GM08714 (cell line): Measurements from ENCODE around the gene ABCC4.

Experiments
- H3K4me3 ChIP-seq: fragments of 200-500 bp; sonication (Bioruptor generic); 2 replicates; pipeline ENCODE4 v1.5.1; 2014; ENCODE audit warnings: mild to moderate bottlenecking, low read length, inconsistent platforms
- ZNF274 ChIP-seq: IDR thresholded peaks from 2 replicates; pipeline ENCODE4 v1.6.1; 2012; ENCODE audit warnings: mild to moderate bottlenecking, low read depth, low read length

The ABCC4 gene

DNA sequence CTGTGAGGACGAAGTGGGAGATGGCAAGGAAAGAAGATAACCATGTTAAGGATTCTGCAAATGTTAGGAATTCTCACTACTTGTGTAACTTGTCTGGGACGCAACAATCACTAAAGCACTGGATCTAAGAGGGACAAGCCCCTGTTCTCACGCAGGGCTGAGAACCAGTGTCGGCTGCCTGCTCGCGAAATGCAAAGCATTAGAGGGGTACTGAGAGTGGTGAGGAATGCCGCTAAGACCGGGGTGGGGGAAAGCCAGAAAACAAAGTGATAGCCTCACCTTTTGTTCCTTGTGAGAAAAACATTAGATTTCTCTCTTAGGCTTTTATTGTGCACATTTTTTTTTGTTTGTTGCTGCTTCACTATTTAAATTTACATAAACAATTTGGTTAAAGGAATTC, 241.9 kb downstream of the ABCC4 start:
- no peak overlapping the region for H3K4me3 ChIP-seq
- no peak for TF ChIP-seq ZNF274

DNA sequence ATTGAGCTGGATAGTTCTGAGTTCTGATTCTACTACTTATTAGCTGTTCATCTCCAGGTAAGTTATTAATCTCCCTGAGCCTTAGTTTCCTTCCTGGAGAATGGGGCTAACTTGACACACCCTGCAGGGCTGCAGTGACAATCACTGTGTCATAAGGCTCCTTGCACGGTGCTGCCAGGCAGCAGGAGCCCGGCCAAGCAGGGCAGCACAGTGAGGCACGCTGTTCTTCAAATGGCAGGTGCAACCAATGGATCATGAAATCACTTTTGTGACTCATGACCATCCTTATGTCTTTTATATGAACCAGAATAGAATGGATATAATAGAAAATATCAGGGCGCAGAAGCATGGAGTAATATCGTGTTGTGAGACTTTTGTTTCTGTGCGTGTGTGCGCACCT, 242.6 kb downstream of the ABCC4 start:
- TF ChIP-seq ZNF274: no peak
- H3K4me3 ChIP-seq: no peak overlapping the region

DNA sequence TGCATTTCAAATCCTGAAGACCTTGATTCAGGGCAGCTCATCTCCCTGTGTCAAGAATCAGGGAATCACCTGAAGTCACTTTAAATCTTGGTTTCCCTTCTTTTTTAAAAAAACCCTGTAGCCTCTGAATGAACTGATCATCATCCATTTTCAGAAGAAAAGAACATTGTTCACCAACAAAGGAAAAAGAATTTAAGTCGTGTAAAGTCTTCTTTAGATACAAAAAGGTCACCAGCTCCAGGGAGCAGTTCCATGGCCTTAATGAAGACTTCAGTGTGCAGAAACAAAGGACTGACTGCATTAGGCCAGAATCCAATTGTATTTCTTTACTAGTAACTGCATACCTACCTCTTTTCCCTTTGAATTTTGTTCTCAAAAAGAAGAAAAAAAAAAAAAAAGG, 245.0 kb downstream of the ABCC4 start:
- H3K4me3 ChIP-seq: no peak overlapping the region
- no peak for TF ChIP-seq ZNF274

DNA sequence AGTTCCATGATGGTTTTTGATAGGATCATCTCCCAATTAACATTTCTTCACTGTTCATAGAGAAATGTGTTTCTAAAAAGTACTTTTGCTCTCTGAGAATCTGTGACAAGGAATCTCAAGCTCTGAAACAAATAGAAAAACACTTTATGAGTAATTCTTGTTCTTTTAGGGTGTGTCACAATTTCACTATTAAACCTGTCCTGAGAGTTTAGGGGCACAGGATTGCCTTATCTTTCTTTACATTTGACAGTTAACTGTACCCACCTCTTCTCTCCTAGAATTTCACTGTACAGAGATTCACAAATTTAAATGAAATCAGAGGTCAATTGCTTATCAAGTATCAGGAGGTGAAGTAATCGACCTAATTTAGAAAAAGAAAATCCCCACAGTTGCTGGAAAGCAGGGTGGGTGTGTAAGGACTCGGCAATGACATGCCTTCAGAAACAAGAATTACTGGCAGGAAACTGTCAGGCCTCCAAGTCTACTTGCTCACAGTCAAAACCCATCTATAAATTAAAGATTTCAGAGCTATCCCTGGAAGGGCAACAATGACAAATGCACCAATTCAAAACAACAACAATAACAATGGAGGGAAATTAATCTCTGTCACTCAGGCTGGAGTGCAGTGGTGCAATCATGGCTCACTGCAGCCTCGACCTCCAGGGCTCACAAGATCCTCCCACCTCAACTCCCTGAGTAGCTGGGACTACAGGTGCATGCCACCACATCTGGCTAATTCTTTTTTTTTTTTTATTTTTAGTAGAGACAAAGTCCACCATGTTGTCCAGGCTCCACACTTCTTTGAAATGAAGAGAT, 250.2 kb downstream of the ABCC4 start:
- no peak overlapping the region for H3K4me3 ChIP-seq
- no peak for TF ChIP-seq ZNF274

- no peak overlapping the region for H3K4me3 ChIP-seq
- TF ChIP-seq ZNF274: no peak
Observed at GRCh38 chr13:95049772-95050171, 251.5 kb downstream of the ABCC4 start.

DNA sequence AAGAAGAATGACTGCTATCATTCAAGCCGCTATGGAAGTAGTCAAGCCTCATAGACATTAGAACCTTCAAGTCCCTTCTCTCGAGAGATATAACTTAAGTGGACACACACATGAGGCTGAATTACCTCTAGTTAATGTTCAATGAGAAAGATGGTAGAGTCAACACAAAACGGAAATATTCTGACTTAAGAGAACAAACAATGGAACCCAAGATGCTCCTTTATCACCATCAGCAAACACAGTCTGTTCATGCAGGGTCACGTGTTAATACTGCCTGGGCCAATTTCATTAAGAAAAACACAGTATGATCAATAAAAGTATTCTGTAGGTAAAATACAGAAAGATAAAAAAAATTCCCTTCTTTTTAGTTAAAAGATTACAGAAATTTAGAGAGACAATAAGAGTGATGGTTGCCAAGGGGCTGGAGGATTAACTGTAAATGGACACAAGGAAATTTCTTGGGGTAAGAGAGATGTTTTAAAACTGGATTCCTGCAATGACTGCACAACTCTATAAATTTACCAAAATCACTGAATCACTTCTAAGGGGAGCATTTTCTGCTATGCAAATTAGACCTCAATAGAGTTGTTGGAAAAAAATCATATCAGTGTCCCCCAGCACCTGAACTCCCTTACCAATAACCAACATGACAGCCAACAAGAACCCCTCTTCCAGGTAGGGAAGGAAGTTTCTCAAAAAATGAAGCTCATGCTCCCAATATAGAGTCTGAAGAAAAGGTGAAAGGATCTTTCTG, 256.6 kb downstream of the ABCC4 start:
- TF ChIP-seq ZNF274: no peak
- no peak overlapping the region for H3K4me3 ChIP-seq

DNA sequence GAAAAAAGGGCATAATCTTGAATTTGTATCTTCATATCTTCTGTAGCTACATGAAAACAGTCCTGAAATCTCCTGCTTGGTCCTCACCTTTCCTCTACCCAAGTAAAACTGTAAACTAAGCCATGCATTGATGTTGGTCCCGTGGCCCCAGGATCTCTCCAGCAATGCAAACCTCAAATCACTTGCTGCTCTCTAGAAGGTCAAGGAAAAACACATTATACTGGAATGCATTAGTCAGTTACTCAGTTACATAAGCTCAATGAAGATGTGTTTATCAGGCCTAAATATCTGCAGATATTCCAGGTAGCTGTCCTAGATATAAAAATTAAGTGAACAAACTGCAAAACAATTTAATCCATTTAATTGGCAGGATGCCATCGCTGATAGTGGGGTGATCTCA, 261.8 kb downstream of the ABCC4 start:
- no peak for TF ChIP-seq ZNF274
- H3K4me3 ChIP-seq: no peak overlapping the region

- no peak overlapping the region for H3K4me3 ChIP-seq
- TF ChIP-seq ZNF274: no peak
Observed at GRCh38 chr13:95038949-95039348, 262.3 kb downstream of the ABCC4 start.

DNA sequence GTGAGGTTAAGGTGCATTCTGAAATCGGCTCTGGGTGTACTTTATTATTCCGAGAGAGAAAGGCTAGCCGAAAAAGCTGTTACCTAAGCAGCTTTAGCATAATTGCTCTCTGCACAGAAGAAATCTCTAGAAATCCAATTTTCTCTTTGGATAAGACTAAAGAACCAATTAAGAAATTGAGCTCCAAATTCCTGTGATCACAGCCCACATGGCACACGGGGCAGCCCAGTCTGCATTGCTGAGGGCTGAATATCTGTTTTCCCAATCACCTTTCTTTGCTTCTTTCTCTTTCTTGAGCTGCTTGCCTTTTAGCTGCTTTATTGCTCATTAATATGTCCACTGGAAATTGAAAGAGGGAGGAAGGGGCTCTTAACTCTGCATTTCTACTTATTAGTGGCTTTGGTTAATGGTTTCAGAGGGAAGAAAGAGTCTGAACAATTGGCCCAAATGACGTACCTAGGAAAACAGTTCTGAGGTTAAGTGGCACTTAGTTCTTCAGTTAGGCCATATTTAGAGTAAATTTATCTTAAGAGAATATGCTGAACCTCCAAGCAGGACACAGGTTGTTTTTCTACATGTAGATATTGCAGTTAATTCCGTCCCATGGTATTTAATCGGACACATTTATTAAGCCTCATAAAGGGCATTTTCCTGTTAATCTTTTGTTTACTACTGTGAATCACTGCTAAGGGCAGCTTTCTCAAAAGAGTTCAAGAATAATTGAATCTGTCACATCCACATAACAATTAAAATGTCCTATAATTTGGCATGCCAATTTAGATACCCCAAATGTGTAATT, 265.7 kb downstream of the ABCC4 start:
- no peak overlapping the region for H3K4me3 ChIP-seq
- no peak for TF ChIP-seq ZNF274

DNA sequence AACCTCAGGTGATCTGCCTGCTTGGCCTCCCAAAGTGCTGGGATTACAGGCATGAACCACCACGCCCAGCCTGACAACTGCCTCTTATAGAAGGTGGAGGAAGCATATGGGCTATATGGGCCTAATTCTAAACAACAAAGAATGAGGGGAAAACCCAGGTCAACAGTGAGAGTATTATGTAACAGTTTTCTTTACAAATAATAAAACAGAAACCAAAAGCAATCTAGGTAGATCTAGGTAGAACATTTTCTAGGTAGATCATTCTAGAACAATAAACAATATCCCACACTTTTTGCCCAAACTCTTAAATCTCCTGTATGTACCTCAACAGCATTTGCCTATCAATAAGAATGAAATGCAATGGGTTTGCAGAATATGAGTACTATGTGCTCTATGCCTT, 267.4 kb downstream of the ABCC4 start:
- no peak overlapping the region for H3K4me3 ChIP-seq
- TF ChIP-seq ZNF274: no peak

DNA sequence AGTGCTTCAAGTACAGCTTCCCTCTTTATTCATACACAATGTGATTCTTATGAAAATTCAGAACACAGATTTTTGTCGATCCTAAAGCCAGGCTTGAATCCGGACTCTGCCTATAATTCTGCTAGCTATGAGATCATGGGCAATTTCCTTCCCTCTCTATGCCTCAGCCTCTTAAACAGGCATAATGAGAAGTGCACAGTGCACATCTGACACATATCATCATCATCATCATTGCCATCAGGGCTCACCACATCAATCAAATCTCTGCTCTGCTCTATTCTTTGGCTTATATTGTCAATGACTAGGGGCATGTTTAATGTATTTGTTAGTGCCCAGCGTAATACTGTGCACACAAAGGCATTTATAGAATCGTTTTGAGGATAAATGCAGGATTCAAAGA, 269.1 kb downstream of the ABCC4 start:
- no peak for TF ChIP-seq ZNF274
- no peak overlapping the region for H3K4me3 ChIP-seq

GRCh38 chr13:95030821-95031343, 270.4 kb downstream of the ABCC4 start:
- H3K4me3 ChIP-seq: no peak overlapping the region
- TF ChIP-seq ZNF274: no peak

GRCh38 chr13:95027638-95028037, 273.6 kb downstream of the ABCC4 start:
- H3K4me3 ChIP-seq: no peak overlapping the region
- TF ChIP-seq ZNF274: no peak

GRCh38 chr13:95025116-95025515, 276.1 kb downstream of the ABCC4 start:
- TF ChIP-seq ZNF274: no peak
- H3K4me3 ChIP-seq: no peak overlapping the region

DNA sequence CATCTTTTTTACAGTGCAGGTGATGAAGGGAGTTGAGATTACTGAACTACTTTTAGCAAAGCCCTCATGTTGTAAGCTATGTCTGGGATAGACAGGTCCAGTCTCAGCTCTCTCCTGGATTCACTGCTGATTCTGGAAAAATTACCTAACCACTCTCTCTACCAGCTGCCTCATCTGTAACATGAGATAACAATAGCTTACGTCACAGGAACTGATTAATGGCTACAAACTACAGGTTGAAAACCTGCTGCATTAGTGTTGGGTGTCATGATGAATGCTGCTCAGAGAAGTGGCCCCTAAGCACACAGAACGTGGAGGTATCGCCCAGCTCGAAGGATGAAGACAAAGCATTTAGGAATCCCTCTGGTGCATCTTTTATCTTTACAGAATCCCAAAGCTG, 277.8 kb downstream of the ABCC4 start:
- H3K4me3 ChIP-seq: no peak overlapping the region
- no peak for TF ChIP-seq ZNF274
